HEK293 (cell line): ENCODE measurements around the gene BAD.

Source experiments
- KLF7 ChIP-seq: fragments of 450-650 bp; formaldehyde crosslinking; IDR thresholded peaks from 2 replicates; pipeline ENCODE4 v1.5.1; 2016; ENCODE audit warnings: missing biosample characterization, missing genetic modification characterization, borderline replicate concordance
- KLF8 ChIP-seq: fragments of 450-650 bp; formaldehyde crosslinking; IDR thresholded peaks from 2 replicates; pipeline ENCODE4 v1.5.1; 2016; ENCODE audit warnings: missing biosample characterization, missing genetic modification characterization
- OSR2 ChIP-seq: fragments of 450-650 bp; formaldehyde crosslinking; IDR thresholded peaks from 2 replicates; pipeline ENCODE4 v1.5.1; 2016; ENCODE audit warnings: missing biosample characterization, missing genetic modification characterization
- SCRT1 ChIP-seq: fragments of 450-650 bp; formaldehyde crosslinking; IDR thresholded peaks from 2 replicates; pipeline ENCODE4 v1.5.1; 2016; ENCODE audit warnings: missing biosample characterization, missing genetic modification characterization, borderline replicate concordance
- SP2 ChIP-seq: fragments of 450-650 bp; formaldehyde crosslinking; IDR thresholded peaks from 2 replicates; pipeline ENCODE4 v1.5.1; 2016; ENCODE audit warnings: missing biosample characterization, missing genetic modification characterization
- TRIM28 ChIP-seq: IDR thresholded peaks from 2 replicates; pipeline ENCODE4 v1.6.1; 2011; ENCODE audit warnings: low read length, control low read depth, borderline replicate concordance
- WT1 ChIP-seq: fragments of 450-650 bp; formaldehyde crosslinking; IDR thresholded peaks from 2 replicates; pipeline ENCODE4 v1.5.1; 2016; ENCODE audit warnings: missing biosample characterization, missing genetic modification characterization
- YY1 ChIP-seq: fragments of 450-650 bp; formaldehyde crosslinking; IDR thresholded peaks from 2 replicates; pipeline ENCODE4 v1.5.1; 2018; ENCODE audit warnings: missing biosample characterization, missing genetic modification characterization
- YY2 ChIP-seq: fragments of 450-650 bp; formaldehyde crosslinking; IDR thresholded peaks from 2 replicates; pipeline ENCODE4 v1.5.1; 2016; ENCODE audit warnings: missing biosample characterization, missing genetic modification characterization
- ZBTB8A ChIP-seq: fragments of 450-650 bp; formaldehyde crosslinking; IDR thresholded peaks from 2 replicates; pipeline ENCODE4 v1.5.1; 2016; ENCODE audit warnings: missing biosample characterization, missing genetic modification characterization
- ZNF121 ChIP-seq: fragments of 450-650 bp; formaldehyde crosslinking; IDR thresholded peaks from 2 replicates; pipeline ENCODE4 v1.5.1; 2016; ENCODE audit warnings: missing biosample characterization, missing genetic modification characterization
- ZNF146 ChIP-seq: fragments of 450-650 bp; formaldehyde crosslinking; IDR thresholded peaks from 2 replicates; pipeline ENCODE4 v1.5.1; 2016; ENCODE audit warnings: missing biosample characterization, missing genetic modification characterization
- ZNF155 ChIP-seq: fragments of 450-650 bp; formaldehyde crosslinking; IDR thresholded peaks from 2 replicates; pipeline ENCODE4 v1.5.1; 2016; ENCODE audit warnings: missing biosample characterization, missing genetic modification characterization
- ZNF2 ChIP-seq: fragments of 450-650 bp; formaldehyde crosslinking; IDR thresholded peaks from 2 replicates; pipeline ENCODE4 v1.5.1; 2016; ENCODE audit warnings: missing biosample characterization, missing genetic modification characterization
- ZNF211 ChIP-seq: fragments of 450-650 bp; formaldehyde crosslinking; IDR thresholded peaks from 2 replicates; pipeline ENCODE4 v1.5.1; 2016; ENCODE audit warnings: low read depth, missing biosample characterization, missing genetic modification characterization
- ZNF266 ChIP-seq: fragments of 450-650 bp; formaldehyde crosslinking; IDR thresholded peaks from 2 replicates; pipeline ENCODE4 v1.5.1; 2016; ENCODE audit warnings: missing biosample characterization, missing genetic modification characterization, low read depth
- ZNF324 ChIP-seq: fragments of 450-650 bp; formaldehyde crosslinking; IDR thresholded peaks from 2 replicates; pipeline ENCODE4 v1.5.1; 2016; ENCODE audit warnings: missing biosample characterization, missing genetic modification characterization
- ZNF335 ChIP-seq: fragments of 450-650 bp; formaldehyde crosslinking; conservative IDR thresholded peaks from 2 replicates; pipeline ENCODE4 v1.5.1; 2016; ENCODE audit warnings: missing biosample characterization, missing genetic modification characterization
- ZNF391 ChIP-seq: fragments of 450-650 bp; formaldehyde crosslinking; IDR thresholded peaks from 2 replicates; pipeline ENCODE4 v1.5.1; 2016; ENCODE audit warnings: low read depth, missing biosample characterization, missing genetic modification characterization, borderline replicate concordance
- ZNF404 ChIP-seq: fragments of 450-650 bp; formaldehyde crosslinking; IDR thresholded peaks from 2 replicates; pipeline ENCODE4 v1.5.1; 2017; ENCODE audit warnings: missing biosample characterization, missing genetic modification characterization
- ZNF510 ChIP-seq: fragments of 450-650 bp; formaldehyde crosslinking; IDR thresholded peaks from 2 replicates; pipeline ENCODE4 v1.5.1; 2018; ENCODE audit warnings: mild to moderate bottlenecking, missing genetic modification characterization, missing biosample characterization; ENCODE audit not compliant: insufficient replicate concordance
- ZNF530 ChIP-seq: fragments of 450-650 bp; formaldehyde crosslinking; IDR thresholded peaks from 2 replicates; pipeline ENCODE4 v1.5.1; 2016; ENCODE audit warnings: low read depth, missing biosample characterization, missing genetic modification characterization
- ZNF561 ChIP-seq: fragments of 450-650 bp; IDR thresholded peaks from 2 replicates; pipeline ENCODE4 v1.5.1; 2018; ENCODE audit warnings: missing biosample characterization, missing genetic modification characterization, borderline replicate concordance
- ZNF624 ChIP-seq: fragments of 450-650 bp; formaldehyde crosslinking; IDR thresholded peaks from 2 replicates; pipeline ENCODE4 v1.5.1; 2017; ENCODE audit warnings: missing biosample characterization, missing genetic modification characterization
- ZNF629 ChIP-seq: fragments of 450-650 bp; formaldehyde crosslinking; IDR thresholded peaks from 2 replicates; pipeline ENCODE4 v1.5.1; 2017; ENCODE audit warnings: missing biosample characterization, missing genetic modification characterization
- ZNF660 ChIP-seq: fragments of 450-650 bp; IDR thresholded peaks from 2 replicates; pipeline ENCODE4 v1.5.1; 2018; ENCODE audit warnings: missing biosample characterization, mild to moderate bottlenecking, missing genetic modification characterization
- ZNF76 ChIP-seq: fragments of 450-650 bp; formaldehyde crosslinking; IDR thresholded peaks from 2 replicates; pipeline ENCODE4; 2016; ENCODE audit warnings: low read depth, missing biosample characterization, missing genetic modification characterization, borderline replicate concordance
- ZNF785 ChIP-seq: fragments of 450-650 bp; formaldehyde crosslinking; IDR thresholded peaks from 2 replicates; pipeline ENCODE4 v1.5.1; 2016; ENCODE audit warnings: missing biosample characterization, missing genetic modification characterization
- ZSCAN16 ChIP-seq: fragments of 450-650 bp; formaldehyde crosslinking; IDR thresholded peaks from 2 replicates; pipeline ENCODE4 v1.5.1; 2016; ENCODE audit warnings: missing biosample characterization, missing genetic modification characterization
- TF ChIP-seq, protein P1 (sequence below): fragments of 450-650 bp; formaldehyde crosslinking; IDR thresholded peaks from 2 replicates; pipeline ENCODE4 v1.5.1; 2016; ENCODE audit warnings: missing biosample characterization, missing genetic modification characterization
- TF ChIP-seq, protein P2 (sequence below): fragments of 450-650 bp; formaldehyde crosslinking; IDR thresholded peaks from 2 replicates; pipeline ENCODE4 v1.5.1; 2016; ENCODE audit warnings: missing biosample characterization, missing genetic modification characterization
- TF ChIP-seq, protein P3 (sequence below): fragments of 450-650 bp; formaldehyde crosslinking; IDR thresholded peaks from 2 replicates; pipeline ENCODE4 v1.5.1; 2017; ENCODE audit warnings: missing biosample characterization, missing genetic modification characterization
- TF ChIP-seq, protein P4 (sequence below): fragments of 450-650 bp; IDR thresholded peaks from 2 replicates; pipeline ENCODE4 v1.5.1; 2018; ENCODE audit warnings: missing biosample characterization, missing genetic modification characterization
- TF ChIP-seq, protein P5 (sequence below): fragments of 450-650 bp; formaldehyde crosslinking; IDR thresholded peaks from 2 replicates; pipeline ENCODE4 v1.5.1; 2016; ENCODE audit warnings: missing biosample characterization, missing genetic modification characterization, low read depth

BAD gene

DNA sequence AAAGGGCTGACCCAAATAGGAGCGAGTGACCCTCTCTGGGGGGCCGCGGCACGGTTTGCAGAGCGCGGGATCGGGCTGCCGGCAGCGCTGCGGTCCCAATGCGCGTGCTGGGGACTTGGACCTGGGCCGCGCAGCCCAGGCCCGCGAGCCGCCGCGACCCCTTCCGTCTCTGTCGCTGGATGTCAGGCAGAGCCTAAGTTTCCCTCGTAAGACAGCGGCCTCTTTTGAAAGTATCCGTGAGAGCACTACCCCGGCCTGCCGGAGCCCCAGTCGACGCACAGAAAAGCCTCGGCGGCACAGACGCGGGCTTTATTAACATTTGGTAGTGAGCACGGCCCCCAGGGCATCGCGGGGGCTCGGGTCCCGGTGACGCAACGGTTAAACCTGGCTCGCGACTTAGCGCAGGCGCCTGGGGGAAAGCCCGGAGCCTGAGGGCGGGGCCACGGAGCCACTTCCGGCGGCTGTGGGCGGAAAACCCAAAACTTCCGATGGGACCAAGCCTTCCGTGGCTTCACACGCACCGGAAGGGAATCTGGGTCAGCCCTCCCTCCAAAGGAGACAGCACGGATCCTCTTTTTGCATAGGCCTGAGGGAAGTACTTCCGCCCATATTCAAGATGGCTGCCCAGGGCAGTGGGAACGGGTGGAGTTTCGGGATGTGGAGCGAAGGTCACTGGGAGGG, 14.8 kb downstream of the BAD start (continued):
- TF ChIP-seq YY2 (tag by site-specific recombination) (peak; percentile 75), OSR2 (tag by site-specific recombination) (peak; percentile 25; the same call in 1 of the 2 replicates), ZNF266 (tag by site-specific recombination) (no peak), ZNF324 (tag by site-specific recombination) (0 out of 2 replicates have a peak, but pooled peaks have one; percentile 27), ZNF155 (tag by site-specific recombination) (no peak), ZNF2 (tag by site-specific recombination) (no peak), ZNF530 (no peak), TRIM28 (no peak), ZNF660 (tag by site-specific recombination) (peak; percentile 52), ZSCAN16 (tag by site-specific recombination) (peak; percentile 94), ZNF510 (tag by site-specific recombination) (no peak), WT1 (tag by site-specific recombination) (no peak), ZNF629 (tag by site-specific recombination) (peak; percentile 85), ZNF404 (tag by site-specific recombination) (no peak), ZNF391 (peak; percentile 16; the same call in 1 of the 2 replicates), ZNF624 (no peak), ZNF785 (tag by site-specific recombination) (no peak), ZNF76 (tag by site-specific recombination) (peak; percentile 97; the same call in 1 of the 2 replicates), SCRT1 (no peak), SP2 (tag by site-specific recombination) (peak; percentile 97), ZNF121 (tag by site-specific recombination) (peak; percentile 68), ZBTB8A (peak; percentile 51; the same call in 1 of the 2 replicates), ZNF335 (tag by site-specific recombination) (peak; percentile 79), KLF8 (tag by site-specific recombination) (peak; percentile 96), ZNF146 (no peak), YY1 (tag by site-specific recombination) (peak; percentile 97), ZNF211 (tag by site-specific recombination) (no peak), ZNF561 (tag by site-specific recombination) (peak; percentile 81; the same call in 1 of the 2 replicates), KLF7 (tag by site-specific recombination) (peak; percentile 55)
- TF ChIP-seq, protein P1, sequence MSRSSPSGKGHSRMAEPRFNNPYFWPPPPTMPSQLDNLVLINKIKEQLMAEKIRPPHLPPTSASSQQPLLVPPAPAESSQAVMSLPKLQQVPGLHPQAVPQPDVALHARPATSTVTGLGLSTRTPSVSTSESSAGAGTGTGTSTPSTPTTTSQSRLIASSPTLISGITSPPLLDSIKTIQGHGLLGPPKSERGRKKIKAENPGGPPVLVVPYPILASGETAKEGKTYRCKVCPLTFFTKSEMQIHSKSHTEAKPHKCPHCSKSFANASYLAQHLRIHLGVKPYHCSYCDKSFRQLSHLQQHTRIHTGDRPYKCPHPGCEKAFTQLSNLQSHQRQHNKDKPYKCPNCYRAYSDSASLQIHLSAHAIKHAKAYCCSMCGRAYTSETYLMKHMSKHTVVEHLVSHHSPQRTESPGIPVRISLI: 0 out of 2 replicates have a peak, but pooled peaks have one; percentile 62
- TF ChIP-seq, protein P2, sequence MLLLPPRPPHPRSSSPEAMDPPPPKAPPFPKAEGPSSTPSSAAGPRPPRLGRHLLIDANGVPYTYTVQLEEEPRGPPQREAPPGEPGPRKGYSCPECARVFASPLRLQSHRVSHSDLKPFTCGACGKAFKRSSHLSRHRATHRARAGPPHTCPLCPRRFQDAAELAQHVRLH: peak; percentile 97
- TF ChIP-seq, protein P3, sequence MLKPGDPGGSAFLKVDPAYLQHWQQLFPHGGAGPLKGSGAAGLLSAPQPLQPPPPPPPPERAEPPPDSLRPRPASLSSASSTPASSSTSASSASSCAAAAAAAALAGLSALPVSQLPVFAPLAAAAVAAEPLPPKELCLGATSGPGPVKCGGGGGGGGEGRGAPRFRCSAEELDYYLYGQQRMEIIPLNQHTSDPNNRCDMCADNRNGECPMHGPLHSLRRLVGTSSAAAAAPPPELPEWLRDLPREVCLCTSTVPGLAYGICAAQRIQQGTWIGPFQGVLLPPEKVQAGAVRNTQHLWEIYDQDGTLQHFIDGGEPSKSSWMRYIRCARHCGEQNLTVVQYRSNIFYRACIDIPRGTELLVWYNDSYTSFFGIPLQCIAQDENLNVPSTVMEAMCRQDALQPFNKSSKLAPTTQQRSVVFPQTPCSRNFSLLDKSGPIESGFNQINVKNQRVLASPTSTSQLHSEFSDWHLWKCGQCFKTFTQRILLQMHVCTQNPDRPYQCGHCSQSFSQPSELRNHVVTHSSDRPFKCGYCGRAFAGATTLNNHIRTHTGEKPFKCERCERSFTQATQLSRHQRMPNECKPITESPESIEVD (tag by site-specific recombination): no peak
- TF ChIP-seq, protein P4, sequence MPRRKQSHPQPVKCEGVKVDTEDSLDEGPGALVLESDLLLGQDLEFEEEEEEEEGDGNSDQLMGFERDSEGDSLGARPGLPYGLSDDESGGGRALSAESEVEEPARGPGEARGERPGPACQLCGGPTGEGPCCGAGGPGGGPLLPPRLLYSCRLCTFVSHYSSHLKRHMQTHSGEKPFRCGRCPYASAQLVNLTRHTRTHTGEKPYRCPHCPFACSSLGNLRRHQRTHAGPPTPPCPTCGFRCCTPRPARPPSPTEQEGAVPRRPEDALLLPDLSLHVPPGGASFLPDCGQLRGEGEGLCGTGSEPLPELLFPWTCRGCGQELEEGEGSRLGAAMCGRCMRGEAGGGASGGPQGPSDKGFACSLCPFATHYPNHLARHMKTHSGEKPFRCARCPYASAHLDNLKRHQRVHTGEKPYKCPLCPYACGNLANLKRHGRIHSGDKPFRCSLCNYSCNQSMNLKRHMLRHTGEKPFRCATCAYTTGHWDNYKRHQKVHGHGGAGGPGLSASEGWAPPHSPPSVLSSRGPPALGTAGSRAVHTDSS (tag by site-specific recombination): no peak
- TF ChIP-seq, protein P5, sequence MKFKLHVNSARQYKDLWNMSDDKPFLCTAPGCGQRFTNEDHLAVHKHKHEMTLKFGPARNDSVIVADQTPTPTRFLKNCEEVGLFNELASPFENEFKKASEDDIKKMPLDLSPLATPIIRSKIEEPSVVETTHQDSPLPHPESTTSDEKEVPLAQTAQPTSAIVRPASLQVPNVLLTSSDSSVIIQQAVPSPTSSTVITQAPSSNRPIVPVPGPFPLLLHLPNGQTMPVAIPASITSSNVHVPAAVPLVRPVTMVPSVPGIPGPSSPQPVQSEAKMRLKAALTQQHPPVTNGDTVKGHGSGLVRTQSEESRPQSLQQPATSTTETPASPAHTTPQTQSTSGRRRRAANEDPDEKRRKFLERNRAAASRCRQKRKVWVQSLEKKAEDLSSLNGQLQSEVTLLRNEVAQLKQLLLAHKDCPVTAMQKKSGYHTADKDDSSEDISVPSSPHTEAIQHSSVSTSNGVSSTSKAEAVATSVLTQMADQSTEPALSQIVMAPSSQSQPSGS (tag by site-specific recombination): peak; percentile 57; the same call in 1 of the 2 replicates
